ENCODE data around the gene GARS1.
"Not testable (repeated sequence)": the region's sequence is repeated elsewhere in the genome, so short reads cannot be mapped to it uniquely, and the experiment has no call there.

GARS1 gene

DNA sequence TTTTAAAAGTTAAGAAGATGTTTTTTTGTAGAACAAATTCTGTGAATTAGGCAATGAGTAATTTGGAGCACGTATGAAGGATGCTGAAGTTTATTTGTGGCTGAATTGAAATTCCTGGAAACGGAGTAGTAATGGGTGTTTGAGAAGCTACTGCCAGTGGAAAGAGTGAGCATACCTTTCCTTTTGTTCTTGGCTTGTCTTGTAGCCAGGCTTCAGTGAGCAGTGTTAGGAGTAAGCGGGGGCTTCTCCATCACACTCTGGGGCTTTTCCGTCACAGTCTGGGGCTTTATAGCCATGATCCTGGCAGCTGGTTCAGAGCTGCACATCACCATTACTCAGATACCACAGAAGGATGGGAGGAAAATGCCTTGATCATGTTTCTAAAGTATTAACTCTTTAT is 32.3 kb downstream of the GARS1 start:
- no peaks in the 10 kb centered on the region for H3K4me1 ChIP-seq
- no peak overlapping the region for H3K9ac ChIP-seq
- TF ChIP-seq Cebpa-rat (IDR thresholded peaks at IDR 0.05), result no peak
- H3K4me2 ChIP-seq, result no peak overlapping the region
- H3K4me3 ChIP-seq, result no peak overlapping the region
- no peaks in the 10 kb centered on the region for H3K27me3 ChIP-seq
- peaks cover 0 to 97% (median 25%) of the 10 kb centered on the region in 11 experiments; a peak in 15 of 22 replicates for H4K20me1 ChIP-seq
- no peaks in the 10 kb centered on the region for H3K9me3 ChIP-seq (replicated peaks in 1 of 11)
- H3K27ac ChIP-seq, result no peak overlapping the region
- H3K36me3 ChIP-seq, result peaks cover 100% of the 10 kb centered on the region in 11 experiments

DNA sequence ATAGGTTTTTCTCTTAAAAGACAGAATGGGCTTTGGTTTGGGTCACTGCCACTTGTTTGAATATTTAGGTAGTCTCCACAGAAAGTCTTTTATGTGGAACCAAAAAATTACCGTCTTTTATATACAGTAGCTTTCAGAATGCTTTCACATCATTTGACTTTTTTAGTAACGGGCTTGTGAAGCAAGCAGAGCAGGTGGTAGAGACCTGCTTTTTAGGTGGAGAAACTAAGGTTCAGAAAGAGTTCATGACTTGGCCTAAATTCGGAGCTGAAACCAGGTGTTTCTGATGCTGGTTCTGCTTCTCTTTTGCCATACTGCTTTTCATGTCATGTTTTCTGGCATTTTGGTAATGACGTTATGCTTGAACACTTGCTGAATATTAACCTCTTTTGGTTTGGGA is 36.3 kb downstream of the GARS1 start:
- Histone ChIP-seq H3K36me3 (peaks cover 100% of the 10 kb centered on the region in 11 experiments), H4K20me1 (peaks cover 6 to 89% (median 27%) of the 10 kb centered on the region in 11 experiments; a peak in 14 of 22 replicates), H3K4me3 (no peak overlapping the region)

DNA sequence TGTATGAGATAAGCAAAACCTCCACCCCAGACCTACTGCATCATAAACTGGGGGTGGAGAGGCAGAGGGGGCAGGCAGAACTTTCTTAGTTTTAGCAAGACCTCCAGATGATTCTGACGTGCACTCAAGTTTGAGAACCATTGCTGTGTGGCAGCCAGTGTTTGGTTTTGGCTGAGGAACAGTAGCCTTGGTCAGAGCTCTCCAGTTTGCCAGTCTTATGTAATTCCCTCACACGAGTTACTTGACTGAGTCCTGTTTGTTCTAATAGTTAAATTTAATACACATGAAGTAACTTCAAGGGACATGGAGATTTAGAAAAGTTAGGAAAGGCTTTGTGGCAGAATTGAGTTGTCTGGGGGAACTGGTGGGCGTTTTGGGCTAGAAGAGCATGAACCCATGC is 38.5 kb downstream of the GARS1 start:
- Histone ChIP-seq H4K20me1 (peaks cover 6 to 68% (median 18%) of the 10 kb centered on the region in 11 experiments; a peak in 12 of 22 replicates), H3K9me3 (replicated peaks in 1 of 11) (peaks cover 9 to 21% (median 17%) of the 10 kb centered on the region in 11 experiments; a peak in 21 of 22 replicates), H3K4me3 (no peak overlapping the region), H3K36me3 (peaks cover 80 to 81% (median 81%) of the 10 kb centered on the region in 11 experiments), H3K27me3 (no peaks in the 10 kb centered on the region), H3K27ac (peak overlapping the region in 4 of 11 experiments; percentile 18 to 47 (median 28); a peak in 4 of 22 replicates), H3K9ac (no peak overlapping the region), H3K4me2 (no peak overlapping the region; a peak in 3 of 22 replicates), H3K4me1 (peaks cover 0 to 10% (median 3%) of the 10 kb centered on the region in 10 experiments; a peak in 5 of 20 replicates)
- no peak for TF ChIP-seq Cebpa-rat (IDR thresholded peaks at IDR 0.05)

More for the DNA sequence above, 36.3 kb downstream of the GARS1 start:
- Histone ChIP-seq H3K27ac (no peak overlapping the region), H3K27me3 (no peaks in the 10 kb centered on the region), H3K9me3 (replicated peaks in 1 of 11) (peaks cover 7 to 17% (median 15%) of the 10 kb centered on the region in 11 experiments; a peak in 21 of 22 replicates), H3K4me2 (no peak overlapping the region), H3K9ac (no peak overlapping the region), H3K4me1 (peaks cover 0 to 10% (median 3%) of the 10 kb centered on the region in 10 experiments; a peak in 5 of 20 replicates)
- no peak for TF ChIP-seq Cebpa-rat (IDR thresholded peaks at IDR 0.05)

DNA sequence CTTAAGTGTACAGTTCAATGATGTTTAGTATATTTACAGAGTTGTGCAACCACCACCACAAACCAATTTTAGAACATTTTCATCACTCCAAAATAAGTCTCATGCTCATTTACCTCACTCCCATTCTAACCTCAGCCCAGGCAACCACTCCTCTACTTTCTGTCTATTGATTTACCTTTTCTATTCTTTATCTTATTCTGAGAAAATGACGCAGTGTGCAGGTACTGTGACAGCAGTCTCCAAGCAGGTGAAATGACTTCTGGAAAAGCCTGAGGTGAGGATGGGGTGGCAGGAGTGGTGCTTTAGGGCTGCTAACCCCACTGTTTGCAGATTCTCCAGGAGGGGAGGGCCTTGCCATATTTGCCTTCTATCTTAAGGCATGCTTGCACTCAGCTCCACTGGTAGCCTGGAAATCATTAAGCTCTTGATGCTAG is 39.5 kb downstream of the GARS1 start:
- TF ChIP-seq Cebpa-rat (IDR thresholded peaks at IDR 0.05), result no peak
- Histone ChIP-seq H3K9me3 (replicated peaks in 1 of 11) (peaks cover 9 to 21% (median 17%) of the 10 kb centered on the region in 11 experiments; a peak in 21 of 22 replicates), H3K9ac (no peak overlapping the region), H3K27ac (peak overlapping the region in 2 of 11 experiments; percentile 6 to 14; a peak in 1 of 22 replicates), H3K4me2 (no peak overlapping the region), H4K20me1 (peaks cover 5 to 58% (median 15%) of the 10 kb centered on the region in 11 experiments; a peak in 12 of 22 replicates), H3K27me3 (no peaks in the 10 kb centered on the region), H3K4me3 (no peak overlapping the region), H3K4me1 (peaks cover 0 to 10% (median 3%) of the 10 kb centered on the region in 10 experiments; a peak in 5 of 20 replicates), H3K36me3 (peaks cover 70 to 71% (median 71%) of the 10 kb centered on the region in 11 experiments)

DNA sequence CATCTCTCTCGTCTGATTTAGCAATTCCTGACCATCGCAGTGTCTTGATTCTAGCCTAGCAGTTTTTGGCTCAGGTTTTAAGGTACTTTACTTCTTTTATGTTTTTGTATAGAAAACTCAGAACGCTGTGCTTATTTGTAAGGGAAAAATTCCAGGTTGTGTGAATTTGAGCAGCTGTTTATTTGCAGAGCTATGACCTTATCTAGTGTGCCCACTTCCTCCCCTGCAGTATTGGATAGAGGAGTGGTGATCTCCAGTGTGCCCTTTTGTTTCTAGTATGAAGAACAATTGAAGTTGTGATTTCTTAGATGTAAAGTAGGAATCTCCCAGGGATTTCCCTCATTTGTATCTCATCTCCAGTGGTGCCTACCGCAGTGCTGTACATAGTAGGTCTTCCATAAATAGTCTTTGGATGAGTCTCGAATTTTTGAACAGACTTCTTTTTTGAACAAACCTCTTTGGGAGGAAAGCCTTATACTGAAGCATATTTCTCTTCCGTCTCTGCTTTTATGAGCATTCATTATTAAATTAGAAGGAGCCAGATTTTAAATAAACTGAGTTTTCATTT is 40.0 kb downstream of the GARS1 start:
- peaks cover 65 to 66% (median 66%) of the 10 kb centered on the region in 11 experiments for H3K36me3 ChIP-seq
- H3K9me3 ChIP-seq (replicated peaks in 1 of 11), result peaks cover 9 to 21% (median 17%) of the 10 kb centered on the region in 11 experiments; a peak in 21 of 22 replicates
- peaks cover 0 to 53% (median 10%) of the 10 kb centered on the region in 11 experiments; a peak in 11 of 22 replicates for H4K20me1 ChIP-seq
- no peak for TF ChIP-seq Cebpa-rat (IDR thresholded peaks at IDR 0.05)
- H3K27ac ChIP-seq, result peak overlapping the region in 2 of 11 experiments; percentile 6 to 14; a peak in 1 of 22 replicates
- no peaks in the 10 kb centered on the region for H3K27me3 ChIP-seq
- no peak overlapping the region for H3K4me3 ChIP-seq
- peaks cover 0 to 10% (median 3%) of the 10 kb centered on the region in 10 experiments; a peak in 5 of 20 replicates for H3K4me1 ChIP-seq
- H3K9ac ChIP-seq, result no peak overlapping the region
- H3K4me2 ChIP-seq, result no peak overlapping the region

DNA sequence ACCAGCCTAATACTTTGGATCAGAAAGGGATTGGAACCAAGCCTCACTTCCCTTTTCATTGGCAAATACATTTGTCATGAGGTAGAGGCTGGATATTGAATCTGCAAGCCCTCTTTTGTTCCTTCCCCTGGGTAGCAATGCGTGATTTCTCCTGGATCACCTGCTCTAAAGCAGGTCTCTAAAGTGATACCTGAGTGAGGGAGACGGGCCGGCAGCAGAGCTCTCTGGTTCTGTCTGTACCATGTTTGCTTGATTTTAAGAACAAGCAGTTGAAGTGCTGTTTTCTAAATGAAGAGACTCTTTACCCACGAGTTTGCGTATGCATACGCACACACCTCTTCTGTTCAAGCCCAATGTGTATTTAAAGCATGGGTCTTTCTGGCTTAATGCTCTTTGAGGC is 41.1 kb downstream of the GARS1 start:
- Histone ChIP-seq H4K20me1 (peaks cover 0 to 44% (median 10%) of the 10 kb centered on the region in 11 experiments; a peak in 10 of 22 replicates), H3K9ac (no peak overlapping the region), H3K27me3 (no peaks in the 10 kb centered on the region), H3K9me3 (replicated peaks in 1 of 11) (peaks cover 9 to 21% (median 17%) of the 10 kb centered on the region in 11 experiments; a peak in 21 of 22 replicates), H3K4me3 (no peak overlapping the region), H3K27ac (no peak overlapping the region), H3K4me1 (peaks cover 0 to 10% (median 3%) of the 10 kb centered on the region in 10 experiments; a peak in 5 of 20 replicates), H3K36me3 (peaks cover 54 to 55% (median 55%) of the 10 kb centered on the region in 11 experiments), H3K4me2 (no peak overlapping the region)
- no peak for TF ChIP-seq Cebpa-rat (IDR thresholded peaks at IDR 0.05)

DNA sequence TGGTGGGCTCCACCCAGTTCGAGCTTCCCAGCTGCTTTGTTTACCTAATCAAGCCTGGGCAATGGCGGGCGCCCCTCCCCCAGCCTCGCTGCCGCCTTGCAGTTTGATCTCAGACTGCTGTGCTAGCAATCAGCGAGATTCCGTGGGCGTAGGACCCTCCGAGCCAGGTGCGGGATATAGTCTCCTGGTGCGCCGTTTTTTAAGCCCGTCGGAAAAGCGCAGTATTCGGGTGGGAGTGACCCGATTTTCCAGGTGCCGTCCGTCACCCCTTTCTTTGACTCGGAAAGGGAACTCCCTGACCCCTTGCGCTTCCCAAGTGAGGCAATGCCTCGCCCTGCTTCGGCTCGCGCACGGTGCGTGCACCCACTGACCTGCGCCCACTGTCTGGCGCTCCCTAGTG is 47.6 kb downstream of the GARS1 start:
- not testable (repeated sequence) for H3K9ac ChIP-seq; H3K27me3 ChIP-seq; H3K27ac ChIP-seq; H3K4me2 ChIP-seq; H3K4me3 ChIP-seq; H3K4me1 ChIP-seq; H3K9me3 ChIP-seq (replicated peaks in 1 of 11)
- peaks cover 38 to 48% (median 45%) of the 10 kb centered on the region in 11 experiments for H3K36me3 ChIP-seq
- H4K20me1 ChIP-seq, result peaks cover 0 to 23% (median 14%) of the 10 kb centered on the region in 11 experiments; a peak in 12 of 22 replicates

DNA sequence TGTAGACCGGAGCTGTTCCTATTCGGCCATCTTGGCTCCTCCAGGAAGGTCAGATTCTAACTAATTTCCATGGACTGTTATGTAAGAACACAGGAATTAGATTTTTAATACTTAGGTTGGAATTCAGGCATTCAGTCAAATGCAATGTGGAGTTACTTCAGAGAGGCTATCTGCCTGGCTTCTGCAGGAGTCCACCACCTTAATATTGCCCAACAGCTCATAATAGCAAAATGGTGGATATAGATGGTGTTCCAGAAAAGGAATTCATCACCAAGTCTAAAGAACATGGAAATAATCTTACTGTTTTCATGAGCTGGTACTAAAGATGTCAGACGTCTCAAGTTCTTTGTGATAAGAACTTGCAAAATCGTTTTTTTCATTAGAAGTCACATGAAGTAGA is 48.1 kb downstream of the GARS1 start:
- H3K4me2 ChIP-seq, result no peak overlapping the region

DNA sequence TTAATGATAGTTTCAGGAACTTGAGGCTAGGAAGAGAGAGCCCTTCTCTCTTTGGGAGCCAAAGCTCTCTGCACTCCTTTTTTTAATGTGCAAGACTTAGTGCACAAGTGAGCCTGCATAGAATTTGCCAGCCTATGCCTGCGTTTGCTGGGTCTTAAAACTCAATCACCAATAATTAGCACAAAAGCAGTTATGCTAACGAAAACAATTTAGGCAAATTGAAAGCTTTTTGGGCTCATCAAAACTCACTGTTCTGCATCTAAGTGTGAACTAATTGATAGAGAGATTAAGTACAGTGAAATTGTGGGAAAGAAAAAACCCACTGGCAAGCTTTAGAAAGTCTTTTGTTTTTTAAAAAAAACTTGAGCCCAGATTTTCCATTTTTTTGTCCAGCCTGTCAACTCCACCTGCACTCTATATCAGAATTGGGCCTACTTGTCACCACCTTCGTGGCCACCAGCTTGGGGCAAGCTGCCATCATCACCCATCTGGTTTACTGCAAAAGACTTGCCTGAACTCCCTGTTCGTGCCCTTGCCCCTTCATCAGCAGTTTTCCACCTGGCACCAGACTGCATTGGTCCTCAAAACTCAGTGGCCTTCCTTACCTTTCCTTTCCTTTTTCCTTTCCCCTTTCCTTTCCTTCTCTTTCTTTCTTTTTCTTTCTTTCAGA is 49.7 kb downstream of the GARS1 start:
- H3K4me3 ChIP-seq, result no peak overlapping the region
- H3K9me3 ChIP-seq (replicated peaks in 1 of 11), result no peaks in the 10 kb centered on the region
- no peak overlapping the region for H3K4me2 ChIP-seq
- H3K36me3 ChIP-seq, result peaks cover 38 to 53% (median 46%) of the 10 kb centered on the region in 11 experiments
- H3K4me1 ChIP-seq, result no peaks in the 10 kb centered on the region
- H3K27me3 ChIP-seq, result no peaks in the 10 kb centered on the region
- H3K9ac ChIP-seq, result no peak overlapping the region
- H4K20me1 ChIP-seq, result peaks cover 0 to 23% (median 14%) of the 10 kb centered on the region in 11 experiments; a peak in 12 of 22 replicates
- no peak overlapping the region for H3K27ac ChIP-seq
- no peak for TF ChIP-seq Cebpa-rat (IDR thresholded peaks at IDR 0.05)

More for the DNA sequence above, 48.1 kb downstream of the GARS1 start:
- H3K4me3 ChIP-seq, result no peak overlapping the region
- no peaks in the 10 kb centered on the region for H3K4me1 ChIP-seq
- H3K9me3 ChIP-seq (replicated peaks in 1 of 11), result no peaks in the 10 kb centered on the region
- H3K27me3 ChIP-seq, result no peaks in the 10 kb centered on the region
- H4K20me1 ChIP-seq, result peaks cover 0 to 23% (median 14%) of the 10 kb centered on the region in 11 experiments; a peak in 12 of 22 replicates
- TF ChIP-seq Cebpa-rat (IDR thresholded peaks at IDR 0.05), result no peak
- H3K9ac ChIP-seq, result no peak overlapping the region
- no peak overlapping the region for H3K27ac ChIP-seq
- peaks cover 38 to 53% (median 46%) of the 10 kb centered on the region in 11 experiments for H3K36me3 ChIP-seq
